Measurements from ENCODE around the gene CSAD.

The CSAD gene

DNA sequence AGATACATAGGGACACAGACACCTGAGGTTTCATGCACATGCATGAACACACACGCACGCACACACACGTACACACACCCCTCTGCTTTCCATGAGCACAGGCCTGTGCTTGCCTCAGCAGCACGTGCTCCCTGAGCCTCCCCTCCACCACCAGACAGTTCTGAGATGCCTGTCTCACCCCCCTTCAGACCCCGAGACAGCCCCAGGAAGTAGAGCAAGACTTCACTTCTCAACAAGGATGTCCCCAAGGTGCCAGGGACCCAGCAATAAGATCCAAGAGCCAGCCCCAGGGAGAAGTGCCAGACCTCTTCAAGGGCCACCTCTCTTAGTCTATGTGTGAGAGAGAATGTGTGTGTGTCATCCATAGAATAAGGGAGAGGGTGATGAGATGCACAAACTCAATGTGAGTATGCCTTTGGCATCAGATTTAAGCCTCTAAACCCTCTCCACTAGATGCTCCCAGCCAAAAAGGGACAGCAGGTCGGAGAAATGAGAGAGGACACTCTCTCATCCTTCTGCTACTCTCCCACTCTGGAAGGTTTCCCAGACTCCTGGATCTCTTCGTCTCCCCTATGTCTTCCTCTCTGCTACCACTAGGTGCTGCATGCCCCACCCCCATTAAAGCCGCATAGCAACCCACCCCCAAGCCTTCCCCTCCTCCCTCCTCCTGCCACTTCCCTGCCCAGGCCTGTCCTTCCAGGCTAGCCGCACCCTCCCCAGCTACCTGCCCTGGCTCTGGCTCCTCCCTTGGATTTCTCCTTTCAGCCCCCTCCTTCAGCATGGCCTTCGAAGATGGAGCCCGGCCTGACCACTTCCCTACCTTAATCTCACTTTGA is 43.6 kb upstream of the CSAD start:
- peaks cover 3% of the 10 kb centered on the region for H3K36me3 ChIP-seq (ENCODE audit: control insufficient read depth, insufficient read depth, low read length)
- H3K27ac ChIP-seq (ENCODE audit: insufficient read depth, low read length, poor library complexity, severe bottlenecking) = peak overlapping the region; percentile 87
- H3K27me3 ChIP-seq (replicated peaks; ENCODE audit: control insufficient read depth, insufficient read depth, low read length, poor library complexity, severe bottlenecking) = no peaks in the 10 kb centered on the region
- no peak overlapping the region for H3K4me3 ChIP-seq (ENCODE audit: insufficient read depth, low read depth, low read length, poor library complexity, severe bottlenecking)
- DNase-seq = no peak
- H3K9me3 ChIP-seq (ENCODE audit: control insufficient read depth, low read length) = no peaks in the 10 kb centered on the region
- H3K4me1 ChIP-seq (ENCODE audit: control insufficient read depth, insufficient read depth, low read length, poor library complexity, severe bottlenecking) = peaks cover 50% of the 10 kb centered on the region

DNA sequence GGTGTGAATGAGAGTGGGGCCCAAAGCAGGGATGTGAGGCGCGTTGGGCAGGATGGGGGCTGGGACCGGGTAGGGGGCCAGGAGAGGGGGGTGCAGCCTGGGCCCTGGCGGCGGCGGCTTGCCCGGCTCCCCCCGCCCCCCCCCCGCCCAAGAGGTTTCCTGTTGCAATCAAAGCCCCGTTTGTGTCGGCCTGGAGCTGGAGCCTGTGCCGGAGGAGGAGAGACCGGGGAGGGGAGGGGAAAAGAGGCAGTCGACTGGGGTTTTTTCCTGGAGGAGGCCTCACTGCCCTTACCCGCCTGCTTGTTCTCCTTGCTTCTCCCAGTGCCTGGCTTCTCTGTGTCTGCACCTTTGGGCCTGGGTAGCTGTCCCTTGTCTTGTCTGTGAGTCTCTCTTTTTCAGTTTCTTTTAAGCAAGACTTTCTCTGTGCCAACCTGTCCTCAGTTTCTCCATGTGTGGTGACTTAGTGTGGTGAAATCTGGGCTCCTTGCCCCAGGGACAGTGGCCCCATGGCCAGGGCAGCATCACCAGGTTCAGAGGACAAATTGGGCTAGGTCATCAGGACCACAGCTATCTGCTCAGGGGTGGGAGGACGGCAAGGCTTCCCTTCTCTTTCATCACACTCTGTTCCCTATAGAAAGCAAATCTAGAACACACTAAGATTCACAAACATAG is 42.8 kb upstream of the CSAD start:
- DNase-seq = peak in 2 of 3 donors; percentile 45 to 47
- peak overlapping the region; percentile 87 for H3K27ac ChIP-seq (ENCODE audit: insufficient read depth, low read length, poor library complexity, severe bottlenecking)
- H3K9me3 ChIP-seq (ENCODE audit: control insufficient read depth, low read length) = no peaks in the 10 kb centered on the region
- no peaks in the 10 kb centered on the region for H3K27me3 ChIP-seq (replicated peaks; ENCODE audit: control insufficient read depth, insufficient read depth, low read length, poor library complexity, severe bottlenecking)
- H3K4me3 ChIP-seq (ENCODE audit: insufficient read depth, low read depth, low read length, poor library complexity, severe bottlenecking) = peak overlapping the region; percentile 13
- peaks cover 3% of the 10 kb centered on the region for H3K36me3 ChIP-seq (ENCODE audit: control insufficient read depth, insufficient read depth, low read length)
- peaks cover 50% of the 10 kb centered on the region for H3K4me1 ChIP-seq (ENCODE audit: control insufficient read depth, insufficient read depth, low read length, poor library complexity, severe bottlenecking)

DNA sequence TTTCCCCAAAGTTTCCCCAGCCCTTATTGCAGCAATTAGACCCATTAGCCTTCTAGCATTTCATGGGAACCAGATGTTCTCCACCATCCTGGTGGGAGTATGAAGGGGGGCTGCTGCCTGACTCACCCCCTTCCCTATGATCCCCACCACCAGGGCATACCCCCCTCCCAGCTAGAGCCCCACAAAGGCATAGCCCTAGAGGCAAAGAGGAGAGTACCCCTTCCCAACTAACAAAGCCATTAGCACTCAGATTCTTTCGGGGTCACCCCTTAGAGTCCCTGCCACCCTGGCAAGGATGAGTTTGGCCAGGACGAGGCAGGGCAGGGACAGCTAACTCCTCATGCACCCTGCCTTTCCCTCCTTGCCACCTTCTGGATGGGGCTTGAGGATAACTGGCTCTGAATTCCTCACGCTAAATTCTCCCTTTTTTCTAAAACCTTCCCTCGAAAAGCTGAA is 42.1 kb upstream of the CSAD start:
- DNase-seq = no peak
- Histone ChIP-seq H3K27ac (ENCODE audit: insufficient read depth, low read length, poor library complexity, severe bottlenecking) (peak overlapping the region; percentile 87), H3K9me3 (ENCODE audit: control insufficient read depth, low read length) (no peaks in the 10 kb centered on the region), H3K36me3 (ENCODE audit: control insufficient read depth, insufficient read depth, low read length) (peaks cover 3% of the 10 kb centered on the region), H3K27me3 (replicated peaks; ENCODE audit: control insufficient read depth, insufficient read depth, low read length, poor library complexity, severe bottlenecking) (no peaks in the 10 kb centered on the region), H3K4me1 (ENCODE audit: control insufficient read depth, insufficient read depth, low read length, poor library complexity, severe bottlenecking) (peaks cover 56% of the 10 kb centered on the region), H3K4me3 (ENCODE audit: insufficient read depth, low read depth, low read length, poor library complexity, severe bottlenecking) (peak overlapping the region; percentile 11)

DNA sequence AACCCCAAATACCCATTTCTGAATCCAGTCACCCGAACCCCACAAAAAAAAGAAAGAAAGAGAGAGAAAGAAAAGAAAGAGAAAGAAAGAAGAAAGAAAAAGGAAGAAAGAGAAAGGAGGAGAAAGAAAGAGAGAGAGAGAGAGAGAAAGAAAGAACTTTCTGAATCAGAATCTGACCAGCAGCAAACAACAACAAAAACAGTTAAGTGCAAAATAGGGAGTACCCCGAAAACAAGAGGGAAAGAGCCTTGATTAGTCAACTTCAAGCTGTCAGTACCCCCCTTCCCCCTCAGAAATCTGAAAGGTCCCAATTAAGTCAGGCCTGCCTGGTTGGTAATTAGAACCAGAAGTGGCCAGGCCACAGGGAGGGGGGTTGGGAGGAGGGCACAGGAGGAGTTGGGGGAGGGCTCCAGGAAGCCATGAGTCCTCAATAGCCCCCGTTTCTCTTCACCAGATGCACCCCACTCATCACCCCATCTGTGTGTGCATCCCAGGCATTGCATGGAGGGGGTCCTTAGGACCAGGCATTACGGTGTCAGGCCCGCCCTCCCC is 41.5 kb upstream of the CSAD start:
- Histone ChIP-seq H3K27me3 (replicated peaks; ENCODE audit: control insufficient read depth, insufficient read depth, low read length, poor library complexity, severe bottlenecking) (no peaks in the 10 kb centered on the region), H3K4me3 (ENCODE audit: insufficient read depth, low read depth, low read length, poor library complexity, severe bottlenecking) (peak overlapping the region; percentile 65), H3K36me3 (ENCODE audit: control insufficient read depth, insufficient read depth, low read length) (peaks cover 3% of the 10 kb centered on the region), H3K9me3 (ENCODE audit: control insufficient read depth, low read length) (no peaks in the 10 kb centered on the region), H3K4me1 (ENCODE audit: control insufficient read depth, insufficient read depth, low read length, poor library complexity, severe bottlenecking) (peaks cover 58% of the 10 kb centered on the region), H3K27ac (ENCODE audit: insufficient read depth, low read length, poor library complexity, severe bottlenecking) (peak overlapping the region; percentile 87)
- no peak for DNase-seq

DNA sequence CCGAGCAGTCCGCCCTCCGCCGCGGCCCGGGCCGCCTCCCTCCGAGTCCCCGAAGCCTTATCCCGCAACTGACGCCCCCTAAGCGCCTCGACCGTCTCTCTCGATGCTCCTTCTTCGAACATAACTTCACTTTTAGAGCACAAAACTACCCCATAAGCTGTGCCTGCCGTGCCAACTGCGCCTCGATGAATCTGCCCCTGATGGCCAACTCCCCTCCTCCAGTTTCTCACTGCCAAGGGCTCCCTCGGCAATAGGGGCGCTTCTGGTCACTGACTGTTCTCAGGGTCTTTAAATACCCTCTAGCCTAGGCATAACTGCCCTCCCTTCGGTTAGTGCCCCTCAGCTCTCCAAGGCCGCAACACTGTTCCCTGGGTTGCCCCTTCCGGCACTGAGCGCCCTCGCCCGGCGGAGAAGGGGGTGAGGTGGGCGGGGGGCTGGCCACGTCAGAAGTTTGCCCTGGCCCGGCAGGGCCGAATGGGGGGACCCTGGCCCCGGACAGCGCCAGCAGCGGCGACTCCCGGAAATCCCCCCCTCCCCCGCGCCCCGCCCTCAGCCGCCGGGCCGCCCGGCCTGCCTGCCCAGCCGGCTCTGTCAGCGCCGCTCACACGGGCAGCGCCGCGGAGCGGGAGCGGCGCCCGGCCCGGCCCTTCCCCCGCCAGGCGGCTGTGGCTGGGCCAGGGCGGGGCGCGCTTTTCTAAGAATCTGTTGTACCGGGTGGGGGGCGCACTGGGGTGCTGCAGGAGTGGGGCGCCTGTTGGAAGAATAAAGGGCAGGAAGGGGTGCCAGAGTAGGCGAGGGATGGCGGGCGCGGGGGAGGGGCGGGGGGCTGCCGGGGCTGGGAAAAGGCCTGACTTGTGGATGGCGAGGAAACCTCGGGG is 40.7 kb upstream of the CSAD start:
- H3K27me3 ChIP-seq (replicated peaks; ENCODE audit: control insufficient read depth, insufficient read depth, low read length, poor library complexity, severe bottlenecking) = no peaks in the 10 kb centered on the region
- H3K27ac ChIP-seq (ENCODE audit: insufficient read depth, low read length, poor library complexity, severe bottlenecking) = peak overlapping the region; percentile 87
- H3K4me3 ChIP-seq (ENCODE audit: insufficient read depth, low read depth, low read length, poor library complexity, severe bottlenecking) = peak overlapping the region; percentile 65
- H3K4me1 ChIP-seq (ENCODE audit: control insufficient read depth, insufficient read depth, low read length, poor library complexity, severe bottlenecking) = peaks cover 63% of the 10 kb centered on the region
- peak; percentile 31 to 51 (median 33) for DNase-seq
- H3K9me3 ChIP-seq (ENCODE audit: control insufficient read depth, low read length) = no peaks in the 10 kb centered on the region
- H3K36me3 ChIP-seq (ENCODE audit: control insufficient read depth, insufficient read depth, low read length) = no peaks in the 10 kb centered on the region

DNA sequence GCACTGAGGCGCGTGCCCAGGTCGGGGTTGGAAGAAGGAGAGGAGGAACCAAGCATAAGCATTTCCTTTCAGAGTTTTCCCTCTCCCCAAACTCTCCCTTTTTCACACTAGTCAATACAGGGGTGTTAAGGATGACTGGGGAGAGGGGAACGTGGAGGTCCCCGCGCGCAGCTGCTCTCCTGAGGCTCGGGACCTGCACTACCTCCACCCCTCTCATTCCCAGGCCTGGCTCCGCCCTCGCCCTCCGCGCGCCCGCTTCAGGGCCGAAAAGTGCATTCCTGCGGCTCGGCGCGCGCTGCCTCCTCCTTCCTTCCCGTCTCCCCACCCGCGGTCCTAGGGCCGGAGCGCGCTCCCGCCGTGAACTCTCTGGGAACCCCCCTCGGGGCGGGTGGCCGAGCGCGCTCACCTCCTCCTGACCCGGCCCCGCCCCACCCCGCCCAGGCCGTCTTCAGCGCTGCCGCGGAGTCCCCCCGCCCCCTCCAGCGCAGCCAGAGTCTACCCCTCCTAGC is 40.0 kb upstream of the CSAD start:
- H3K36me3 ChIP-seq (ENCODE audit: control insufficient read depth, insufficient read depth, low read length) = no peaks in the 10 kb centered on the region
- peak; percentile 69 to 75 (median 74) for DNase-seq
- H3K27ac ChIP-seq (ENCODE audit: insufficient read depth, low read length, poor library complexity, severe bottlenecking) = peak overlapping the region; percentile 87
- peaks cover 66% of the 10 kb centered on the region for H3K4me1 ChIP-seq (ENCODE audit: control insufficient read depth, insufficient read depth, low read length, poor library complexity, severe bottlenecking)
- peak overlapping the region; percentile 78 for H3K4me3 ChIP-seq (ENCODE audit: insufficient read depth, low read depth, low read length, poor library complexity, severe bottlenecking)
- no peaks in the 10 kb centered on the region for H3K27me3 ChIP-seq (replicated peaks; ENCODE audit: control insufficient read depth, insufficient read depth, low read length, poor library complexity, severe bottlenecking)
- no peaks in the 10 kb centered on the region for H3K9me3 ChIP-seq (ENCODE audit: control insufficient read depth, low read length)

DNA sequence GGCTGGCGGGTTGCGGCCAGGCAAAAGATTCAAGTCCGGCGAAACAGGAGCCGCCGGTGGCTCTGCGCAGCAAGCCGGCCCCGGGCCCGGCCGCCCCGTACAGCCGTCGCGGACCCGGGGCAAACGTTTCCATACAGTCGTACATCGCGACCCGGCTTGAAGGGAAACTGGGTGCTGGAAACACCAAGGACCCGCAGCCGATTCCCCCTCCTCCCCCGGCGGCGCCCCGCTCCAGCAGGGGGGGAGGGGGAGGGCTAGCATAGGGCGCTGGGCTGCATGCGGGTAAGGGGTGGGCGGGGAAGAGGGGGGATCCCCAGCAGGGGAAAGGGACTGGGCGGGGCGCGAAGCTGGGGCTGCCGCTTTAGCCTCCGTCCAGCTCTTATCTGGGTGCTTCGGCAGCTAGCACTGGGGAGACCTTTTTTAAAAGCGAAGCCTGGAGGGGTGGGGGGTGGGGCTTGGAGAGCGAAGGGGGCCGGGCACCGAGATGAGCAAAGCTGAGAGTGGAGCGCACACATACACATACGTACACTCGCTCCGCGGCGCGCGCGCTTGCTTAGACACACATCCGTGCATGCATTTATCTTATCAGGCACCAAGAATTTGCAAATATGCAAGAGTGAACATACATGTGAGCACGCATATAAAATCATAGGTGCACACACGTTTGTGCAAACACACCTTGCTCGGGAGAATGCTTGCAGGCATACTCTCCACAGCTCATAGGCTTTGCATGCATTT is 39.4 kb upstream of the CSAD start:
- peaks cover 5% of the 10 kb centered on the region for H3K36me3 ChIP-seq (ENCODE audit: control insufficient read depth, insufficient read depth, low read length)
- H3K4me3 ChIP-seq (ENCODE audit: insufficient read depth, low read depth, low read length, poor library complexity, severe bottlenecking) = peak overlapping the region; percentile 78
- no peaks in the 10 kb centered on the region for H3K9me3 ChIP-seq (ENCODE audit: control insufficient read depth, low read length)
- peak overlapping the region; percentile 87 for H3K27ac ChIP-seq (ENCODE audit: insufficient read depth, low read length, poor library complexity, severe bottlenecking)
- DNase-seq = peak; percentile 55 to 65 (median 59)
- H3K27me3 ChIP-seq (replicated peaks; ENCODE audit: control insufficient read depth, insufficient read depth, low read length, poor library complexity, severe bottlenecking) = no peaks in the 10 kb centered on the region
- H3K4me1 ChIP-seq (ENCODE audit: control insufficient read depth, insufficient read depth, low read length, poor library complexity, severe bottlenecking) = peaks cover 64% of the 10 kb centered on the region

DNA sequence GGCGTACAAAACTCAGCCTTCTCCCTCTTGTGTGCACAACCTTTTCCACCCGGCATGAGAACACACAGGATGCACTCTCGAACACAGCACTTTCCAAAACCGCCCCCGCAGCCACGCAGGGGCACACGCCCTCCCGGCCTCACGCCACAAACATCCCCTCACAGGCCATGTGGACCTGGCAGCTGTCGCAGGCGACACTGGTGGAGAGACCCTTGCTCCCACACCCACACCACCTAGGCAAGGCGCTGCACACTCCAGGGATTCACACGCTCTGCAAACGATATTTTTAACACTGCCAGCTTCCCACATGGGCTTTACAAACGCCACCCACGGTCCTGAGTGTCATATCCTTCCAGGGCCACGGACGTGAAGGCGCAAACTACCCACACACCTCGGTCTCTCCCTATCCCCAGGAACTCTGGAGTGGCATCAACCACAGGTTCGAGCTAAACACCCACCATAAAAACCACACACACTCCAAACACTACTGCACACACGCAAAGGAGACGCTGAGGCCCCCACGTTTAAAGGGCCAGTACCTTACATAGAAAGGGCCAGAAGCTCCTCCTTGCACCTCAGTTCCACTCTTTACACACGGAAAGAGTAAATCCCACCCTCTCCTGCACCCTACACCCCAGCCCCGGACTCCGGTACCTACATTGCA is 38.7 kb upstream of the CSAD start:
- H3K4me3 ChIP-seq (ENCODE audit: insufficient read depth, low read depth, low read length, poor library complexity, severe bottlenecking) = peak overlapping the region; percentile 78
- peaks cover 12% of the 10 kb centered on the region for H3K36me3 ChIP-seq (ENCODE audit: control insufficient read depth, insufficient read depth, low read length)
- H3K4me1 ChIP-seq (ENCODE audit: control insufficient read depth, insufficient read depth, low read length, poor library complexity, severe bottlenecking) = peaks cover 62% of the 10 kb centered on the region
- H3K27ac ChIP-seq (ENCODE audit: insufficient read depth, low read length, poor library complexity, severe bottlenecking) = peak overlapping the region; percentile 87
- H3K9me3 ChIP-seq (ENCODE audit: control insufficient read depth, low read length) = no peaks in the 10 kb centered on the region
- peak in 1 of 3 donors; percentile 26 for DNase-seq
- H3K27me3 ChIP-seq (replicated peaks; ENCODE audit: control insufficient read depth, insufficient read depth, low read length, poor library complexity, severe bottlenecking) = no peaks in the 10 kb centered on the region

Data from effector memory CD4-positive, alpha-beta T cell (primary cell).